Panc1 (cell line): ENCODE measurements around the gene SYTL4. TPM values are rescaled to one million over a fixed set of nuclear protein-coding genes. Genes with fewer than 3 reads are reported as not detected.

Experiments used
- ATAC-seq: fragments of 200-7000 bp; cut with Tn5 transposase; 2 replicates; pipeline ENCODE4 v1.9.1; 2020; ENCODE audit warnings: mild to moderate bottlenecking, moderate library complexity
- BruUV-seq: library from RNA; stranded (reverse); fragments of 400-500 nt; replicated peaks from 2 replicates; lab custom pipeline; 2021; lab: Mats Ljungman, UMichigan
- CTCF ChIA-PET: fragments of 300-600 bp; sonication (Branson Sonifier 250); formaldehyde crosslinking; loops from one replicate; lab custom pipeline; 2022; ENCODE audit warnings: antibody characterized with exemption; lab: Charles Lee
- POLR2A ChIA-PET: fragments of 300-600 bp; sonication (Branson Sonifier 250); formaldehyde crosslinking; loops from one replicate; lab custom pipeline; 2022; ENCODE audit warnings: antibody characterized with exemption; lab: Charles Lee
- DNase-seq: peaks from one replicate; pipeline ENCODE4 v3.0.0-alpha.2; 2010; ENCODE audit warnings: low read depth, low spot score
- H3K27ac ChIP-seq: 2 replicates; pipeline ENCODE4 v1.5.1; 2011; ENCODE audit warnings: mild to moderate bottlenecking, low read length, inconsistent platforms
- H3K27me3 ChIP-seq: fragments of 200-500 bp; sonication (Bioruptor generic); 2 replicates; pipeline ENCODE4 v1.6.0; 2014; ENCODE audit warnings: low read length, inconsistent platforms; ENCODE audit not compliant: control insufficient read depth, insufficient read depth
- H3K36me3 ChIP-seq: fragments of 200-500 bp; sonication (Bioruptor generic); 2 replicates; pipeline ENCODE4 v1.5.1; 2014; ENCODE audit warnings: inconsistent platforms, mild to moderate bottlenecking, low read length, moderate library complexity; ENCODE audit not compliant: control insufficient read depth, insufficient read depth
- H3K4me1 ChIP-seq: 2 replicates; pipeline ENCODE4 v1.5.1; 2011; ENCODE audit warnings: inconsistent platforms, mild to moderate bottlenecking, low read length, moderate library complexity; ENCODE audit not compliant: control insufficient read depth, insufficient read depth
- H3K4me3 ChIP-seq, 2 experiments: 2 replicates each; pipeline ENCODE4 v1.5.1; 2011 to 2012; ENCODE audit warnings: low read depth in 2 of 2, low read length in 2 of 2, mild to moderate bottlenecking in 2 of 2, inconsistent platforms in 1 of 2, moderate library complexity in 1 of 2
- H3K9me3 ChIP-seq: fragments of 200-500 bp; sonication (Bioruptor generic); 2 replicates; pipeline ENCODE4 v1.5.1; 2014; ENCODE audit warnings: low read depth, mild to moderate bottlenecking, inconsistent platforms, low read length, moderate library complexity; ENCODE audit not compliant: control insufficient read depth, insufficient read depth
- POLR2AphosphoS5 ChIP-seq: IDR thresholded peaks from 2 replicates; pipeline ENCODE4 v1.6.1; 2012; ENCODE audit warnings: mild to moderate bottlenecking, low read depth, low read length, moderate library complexity
- SIN3A ChIP-seq: IDR thresholded peaks from 2 replicates; pipeline ENCODE4 v1.6.1; 2012; ENCODE audit warnings: low read depth, mild to moderate bottlenecking, low read length, moderate library complexity, borderline replicate concordance; ENCODE audit not compliant: insufficient read depth
- TCF7L2 ChIP-seq: IDR thresholded peaks from 2 replicates; pipeline ENCODE4 v1.6.1; 2011; ENCODE audit warnings: mild to moderate bottlenecking, low read depth, low read length, inconsistent platforms
- in situ Hi-C: cut with HindIII; loops from 2 replicates; pipeline ENCODE4 v1.10.0; 2016; ENCODE audit warnings: low sequenced_read_pairs, low pct_unique_long_range_greater_than_20kb
- intact Hi-C: fragments of 100-400 bp; cut with micrococcal nuclease; formaldehyde crosslinking; loops from one replicate; pipeline ENCODE4 v1.10.0; 2022; ENCODE audit not compliant: unreplicated experiment
- total RNA-seq: library from RNA; stranded (reverse); gene quantifications from one replicate; pipeline ENCODE4 v1.2.1, GENCODE V29; 2021; ENCODE audit not compliant: unreplicated experiment
- TF ChIP-seq, protein P1 (sequence below), 2 experiments: IDR thresholded peaks; 2 replicates each; pipeline ENCODE4 v1.6.1; 2011 to 2012; ENCODE audit warnings: low read depth in 2 of 2, control low read depth in 1 of 2, low read length in 1 of 2, mild to moderate bottlenecking in 1 of 2, moderate library complexity in 1 of 2; ENCODE audit not compliant: insufficient read depth in 1 of 2
- TF ChIP-seq, protein P2 (sequence below): fragments of 450-650 bp; IDR thresholded peaks from 2 replicates; pipeline ENCODE4 v1.5.1; 2017; ENCODE audit warnings: mild to moderate bottlenecking

The SYTL4 gene
- total RNA-seq, 1 experiment from 2014 or later: 0.15 TPM

DNA sequence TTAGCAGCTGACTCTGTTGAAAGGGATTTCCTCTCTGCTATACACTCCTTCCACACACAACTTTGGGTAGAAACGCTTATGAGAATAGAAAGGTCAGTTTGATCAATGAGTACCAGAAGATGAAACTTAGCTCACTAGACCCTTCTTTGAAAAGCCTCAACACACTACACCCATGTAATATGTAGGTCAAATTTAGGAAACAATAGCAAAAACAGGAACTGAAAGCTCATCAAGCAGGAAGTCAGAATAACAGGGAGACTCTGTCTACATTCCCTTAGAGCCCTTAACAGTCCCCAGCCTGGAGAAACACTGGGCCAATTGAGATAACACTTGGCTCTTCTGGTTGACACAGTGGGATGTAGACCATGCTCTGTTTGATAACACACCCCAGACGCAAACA, 57.2 kb downstream of the SYTL4 start:
- Histone ChIP-seq H3K4me3 (no peak overlapping the region), H3K9me3 (no peaks in the 10 kb centered on the region), H3K27ac (no peak overlapping the region), H3K4me1 (no peaks in the 10 kb centered on the region), H3K27me3 (no peaks in the 10 kb centered on the region), H3K36me3 (no peaks in the 10 kb centered on the region)
- BruUV-seq: no TSS peak
- in situ Hi-C loops: no loop called here
- TF ChIP-seq TCF7L2 (no peak), POLR2AphosphoS5 (no peak), SIN3A (no peak)
- TF ChIP-seq, protein P1, sequence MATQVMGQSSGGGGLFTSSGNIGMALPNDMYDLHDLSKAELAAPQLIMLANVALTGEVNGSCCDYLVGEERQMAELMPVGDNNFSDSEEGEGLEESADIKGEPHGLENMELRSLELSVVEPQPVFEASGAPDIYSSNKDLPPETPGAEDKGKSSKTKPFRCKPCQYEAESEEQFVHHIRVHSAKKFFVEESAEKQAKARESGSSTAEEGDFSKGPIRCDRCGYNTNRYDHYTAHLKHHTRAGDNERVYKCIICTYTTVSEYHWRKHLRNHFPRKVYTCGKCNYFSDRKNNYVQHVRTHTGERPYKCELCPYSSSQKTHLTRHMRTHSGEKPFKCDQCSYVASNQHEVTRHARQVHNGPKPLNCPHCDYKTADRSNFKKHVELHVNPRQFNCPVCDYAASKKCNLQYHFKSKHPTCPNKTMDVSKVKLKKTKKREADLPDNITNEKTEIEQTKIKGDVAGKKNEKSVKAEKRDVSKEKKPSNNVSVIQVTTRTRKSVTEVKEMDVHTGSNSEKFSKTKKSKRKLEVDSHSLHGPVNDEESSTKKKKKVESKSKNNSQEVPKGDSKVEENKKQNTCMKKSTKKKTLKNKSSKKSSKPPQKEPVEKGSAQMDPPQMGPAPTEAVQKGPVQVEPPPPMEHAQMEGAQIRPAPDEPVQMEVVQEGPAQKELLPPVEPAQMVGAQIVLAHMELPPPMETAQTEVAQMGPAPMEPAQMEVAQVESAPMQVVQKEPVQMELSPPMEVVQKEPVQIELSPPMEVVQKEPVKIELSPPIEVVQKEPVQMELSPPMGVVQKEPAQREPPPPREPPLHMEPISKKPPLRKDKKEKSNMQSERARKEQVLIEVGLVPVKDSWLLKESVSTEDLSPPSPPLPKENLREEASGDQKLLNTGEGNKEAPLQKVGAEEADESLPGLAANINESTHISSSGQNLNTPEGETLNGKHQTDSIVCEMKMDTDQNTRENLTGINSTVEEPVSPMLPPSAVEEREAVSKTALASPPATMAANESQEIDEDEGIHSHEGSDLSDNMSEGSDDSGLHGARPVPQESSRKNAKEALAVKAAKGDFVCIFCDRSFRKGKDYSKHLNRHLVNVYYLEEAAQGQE (IDR thresholded peaks at IDR 0.05; ENCODE audit: insufficient read depth in 1 of 2, low read depth in 2 of 2, low read length in 1 of 2): no peak
- TF ChIP-seq, protein P2, sequence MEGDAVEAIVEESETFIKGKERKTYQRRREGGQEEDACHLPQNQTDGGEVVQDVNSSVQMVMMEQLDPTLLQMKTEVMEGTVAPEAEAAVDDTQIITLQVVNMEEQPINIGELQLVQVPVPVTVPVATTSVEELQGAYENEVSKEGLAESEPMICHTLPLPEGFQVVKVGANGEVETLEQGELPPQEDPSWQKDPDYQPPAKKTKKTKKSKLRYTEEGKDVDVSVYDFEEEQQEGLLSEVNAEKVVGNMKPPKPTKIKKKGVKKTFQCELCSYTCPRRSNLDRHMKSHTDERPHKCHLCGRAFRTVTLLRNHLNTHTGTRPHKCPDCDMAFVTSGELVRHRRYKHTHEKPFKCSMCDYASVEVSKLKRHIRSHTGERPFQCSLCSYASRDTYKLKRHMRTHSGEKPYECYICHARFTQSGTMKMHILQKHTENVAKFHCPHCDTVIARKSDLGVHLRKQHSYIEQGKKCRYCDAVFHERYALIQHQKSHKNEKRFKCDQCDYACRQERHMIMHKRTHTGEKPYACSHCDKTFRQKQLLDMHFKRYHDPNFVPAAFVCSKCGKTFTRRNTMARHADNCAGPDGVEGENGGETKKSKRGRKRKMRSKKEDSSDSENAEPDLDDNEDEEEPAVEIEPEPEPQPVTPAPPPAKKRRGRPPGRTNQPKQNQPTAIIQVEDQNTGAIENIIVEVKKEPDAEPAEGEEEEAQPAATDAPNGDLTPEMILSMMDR: no peak
- intact Hi-C loops: no loop called here
- DNase-seq: no peak
- ChIA-PET POLR2A (no interaction called here), CTCF (interaction anchor here (0.6 kb wide), 1 partner anchor 40 kb away, joined by 3 read pairs; no protein-coding TSS in a partner anchor)
- no peak for ATAC-seq

DNA sequence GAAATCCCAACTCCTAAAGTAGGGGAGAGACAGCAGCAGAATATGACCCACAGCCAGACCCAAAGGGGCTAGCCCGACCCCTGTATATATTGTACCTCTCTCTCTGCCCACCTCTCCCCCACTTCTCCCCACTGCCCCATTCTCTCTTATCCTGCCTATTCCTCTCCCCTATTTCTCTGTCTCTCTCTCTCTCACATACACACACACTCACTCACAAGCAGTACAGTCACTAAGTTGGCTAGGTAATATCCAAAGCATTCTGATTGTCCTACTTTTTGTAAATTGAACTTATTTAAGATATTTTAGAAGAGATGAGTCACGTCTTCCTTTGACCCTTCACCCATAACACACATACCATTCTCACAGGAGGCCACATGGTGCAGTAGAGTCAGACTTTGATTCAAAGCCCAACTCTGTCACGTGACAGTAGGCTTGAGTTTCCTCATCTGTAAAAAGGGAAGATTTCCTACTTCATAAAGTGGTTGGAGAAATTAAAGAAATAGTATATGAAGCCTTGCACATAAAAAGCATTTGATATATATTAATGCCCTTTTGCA, 58.4 kb downstream of the SYTL4 start:
- no peaks in the 10 kb centered on the region for H3K27me3 ChIP-seq
- intact Hi-C loops: no loop called here
- ChIA-PET CTCF (no interaction called here), POLR2A (no interaction called here)
- no peaks in the 10 kb centered on the region for H3K4me1 ChIP-seq
- in situ Hi-C loops: no loop called here
- BruUV-seq: no TSS peak
- H3K36me3 ChIP-seq: no peaks in the 10 kb centered on the region
- DNase-seq (no peak), ATAC-seq (no peak)
- TF ChIP-seq POLR2AphosphoS5 (no peak), SIN3A (no peak), TCF7L2 (no peak)
- TF ChIP-seq, protein P1 (IDR thresholded peaks at IDR 0.05; ENCODE audit: insufficient read depth in 1 of 2, low read depth in 2 of 2, low read length in 1 of 2): no peak
- TF ChIP-seq, protein P2: no peak
- H3K9me3 ChIP-seq: no peaks in the 10 kb centered on the region
- H3K27ac ChIP-seq: no peak overlapping the region
- H3K4me3 ChIP-seq: no peak overlapping the region
